ENCODE data around the gene RGS16. TPM values are rescaled to one million over a fixed set of nuclear protein-coding genes. Genes with fewer than 3 reads are reported as not detected.

The RGS16 gene
- total RNA-seq, 1 experiment from 2014 or later = 6.5 TPM

GRCh38 chr1:182611326-182611725 is 7.1 kb upstream of the RGS16 start:
- H4K20me1 ChIP-seq (ENCODE audit: insufficient read depth) = no peaks in the 10 kb centered on the region
- H3K36me3 ChIP-seq (ENCODE audit: control insufficient read depth in 1 of 2, insufficient read depth in 2 of 2, low read length in 2 of 2) = no peaks in the 10 kb centered on the region
- no peak overlapping the region for H3K9ac ChIP-seq (ENCODE audit: low read length)
- H2AFZ ChIP-seq (ENCODE audit: low read depth, low read length, poor library complexity, severe bottlenecking) = no peak overlapping the region
- peaks cover 3 to 4% of the 10 kb centered on the region in 2 experiments; a peak in 3 of 4 replicates for H3K4me1 ChIP-seq (ENCODE audit: control insufficient read depth in 1 of 2, insufficient read depth in 2 of 2, low read length in 2 of 2)
- intact Hi-C loops (cut with micrococcal nuclease) = no loop called here
- TF ChIP-seq YY1 (IDR thresholded peaks at IDR 0.05; ENCODE audit: extremely low read depth, insufficient replicate concordance, low read depth, low read length) (no peak), POLR2A (IDR thresholded peaks at IDR 0.05; ENCODE audit: borderline replicate concordance, extremely low read depth, insufficient read depth, insufficient read length) (no peak), EZH2phosphoT487 (IDR thresholded peaks at IDR 0.05; ENCODE audit: borderline replicate concordance) (no peak), SIN3A (IDR thresholded peaks at IDR 0.05; ENCODE audit: low read depth) (no peak), REST (IDR thresholded peaks at IDR 0.05; ENCODE audit: low read depth) (no peak), SP1 (IDR thresholded peaks at IDR 0.05; ENCODE audit: low read depth) (no peak), ELF1 (IDR thresholded peaks at IDR 0.05; ENCODE audit: borderline replicate concordance, low read depth) (no peak), ZNF274 (IDR thresholded peaks at IDR 0.05; ENCODE audit: low read depth, low read length) (no peak), FOSL1 (IDR thresholded peaks at IDR 0.05; ENCODE audit: low read depth) (no peak)
- ATAC-seq (no peak), DNase-seq (ENCODE audit: low read depth, low spot score) (no peak)
- no peaks in the 10 kb centered on the region for H3K9me2 ChIP-seq (ENCODE audit: insufficient read depth)
- ChIA-PET CTCF (no interaction called here), RAD21 (ENCODE audit: low non-redundant PET in 1 of 2, low total read pairs in 2 of 2, uncharacterized antibody in 2 of 2, unreplicated experiment in 2 of 2) (no interaction called here), POLR2A (no interaction called here)
- H3K27ac ChIP-seq (ENCODE audit: low read depth, low read length) = no peak overlapping the region
- H3K4me3 ChIP-seq (replicated peaks in 1 of 2; ENCODE audit: low read depth in 1 of 2, low read length in 2 of 2) = no peak overlapping the region
- no peak overlapping the region for H3K4me2 ChIP-seq (ENCODE audit: low read length)
- H3K9me3 ChIP-seq (ENCODE audit: control insufficient read depth in 1 of 2, insufficient read depth in 1 of 2, low read depth in 1 of 2, low read length in 2 of 2) = no peaks in the 10 kb centered on the region
- BruUV-seq (replicated peaks) = no TSS peak
- H3K27me3 ChIP-seq (ENCODE audit: insufficient read depth, low read length) = no peaks in the 10 kb centered on the region
- H3K79me2 ChIP-seq (ENCODE audit: insufficient read depth, low read length) = no peaks in the 10 kb centered on the region

All from HCT116 (cell line).